Measurements from ENCODE around the gene ALDH18A1. TPM values are rescaled to one million over a fixed set of nuclear protein-coding genes. Genes with fewer than 3 reads are reported as not detected.
"Not testable (repeated sequence)": the region's sequence is repeated elsewhere in the genome, so short reads cannot be mapped to it uniquely, and the experiment has no call there.

ALDH18A1 gene
- total RNA-seq, 2 donors from 2014 or later, result 123 to 177 TPM

DNA sequence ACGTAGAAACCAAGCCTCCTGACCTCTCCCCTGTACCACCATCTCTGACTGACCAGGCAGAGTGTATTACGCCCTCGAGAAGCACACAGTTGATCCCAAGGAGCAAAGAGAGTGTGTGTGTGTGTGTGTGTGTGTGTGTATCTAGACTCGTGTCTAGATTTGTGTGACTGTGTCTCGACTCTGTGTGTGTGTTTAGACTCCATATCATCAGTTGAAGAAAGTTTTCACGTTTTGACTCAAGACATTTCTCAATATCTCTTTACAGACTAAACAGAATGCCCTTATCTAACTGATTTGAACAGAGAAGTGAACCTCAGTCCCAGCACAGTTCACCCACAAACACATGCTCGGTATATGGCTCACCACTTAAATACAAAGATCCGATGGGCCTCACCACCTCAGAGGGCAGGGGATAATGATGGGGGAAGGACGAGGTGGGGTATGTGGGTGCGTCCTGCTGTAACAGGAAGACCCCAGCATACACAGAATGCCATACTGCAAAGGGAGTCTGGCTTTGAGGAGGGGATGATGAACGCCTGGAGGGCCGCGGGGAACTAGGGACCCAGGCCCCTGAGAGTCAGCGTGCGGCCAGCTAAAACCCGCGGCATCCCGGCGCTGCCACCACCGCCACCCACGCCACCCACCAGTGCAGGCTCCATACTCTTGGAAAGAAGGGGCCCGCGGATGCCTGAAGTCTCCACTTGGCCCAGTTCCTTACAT lies 780 bp downstream of the ALDH18A1 start:
- peak; percentile 38 for ATAC-seq
- DNase-seq, result no peak
- intact Hi-C loops (cut with DNase I, micrococcal nuclease), result no loop called here

DNA sequence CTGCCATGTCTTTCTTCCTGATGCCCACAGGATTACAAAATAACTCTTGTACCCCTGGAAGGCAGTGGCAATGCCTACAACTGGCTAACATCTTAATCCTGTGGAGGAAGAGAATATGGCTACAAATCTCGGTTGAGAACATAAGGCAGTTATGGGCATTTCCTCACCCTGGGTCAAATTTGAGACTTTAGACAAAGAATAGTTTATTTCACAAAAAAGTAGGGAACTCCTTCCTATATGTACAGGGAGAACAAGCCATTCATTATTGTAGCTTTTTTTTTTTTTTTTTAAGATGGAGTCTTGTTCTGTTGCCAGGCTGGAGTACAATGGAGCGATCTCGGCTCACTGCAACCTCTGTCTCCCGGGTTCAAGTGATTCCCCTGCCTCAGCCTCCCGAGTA lies 2.6 kb downstream of the ALDH18A1 start:
- ATAC-seq (no peak), DNase-seq (no peak)
- intact Hi-C loops (cut with DNase I, micrococcal nuclease), result no loop called here

DNA sequence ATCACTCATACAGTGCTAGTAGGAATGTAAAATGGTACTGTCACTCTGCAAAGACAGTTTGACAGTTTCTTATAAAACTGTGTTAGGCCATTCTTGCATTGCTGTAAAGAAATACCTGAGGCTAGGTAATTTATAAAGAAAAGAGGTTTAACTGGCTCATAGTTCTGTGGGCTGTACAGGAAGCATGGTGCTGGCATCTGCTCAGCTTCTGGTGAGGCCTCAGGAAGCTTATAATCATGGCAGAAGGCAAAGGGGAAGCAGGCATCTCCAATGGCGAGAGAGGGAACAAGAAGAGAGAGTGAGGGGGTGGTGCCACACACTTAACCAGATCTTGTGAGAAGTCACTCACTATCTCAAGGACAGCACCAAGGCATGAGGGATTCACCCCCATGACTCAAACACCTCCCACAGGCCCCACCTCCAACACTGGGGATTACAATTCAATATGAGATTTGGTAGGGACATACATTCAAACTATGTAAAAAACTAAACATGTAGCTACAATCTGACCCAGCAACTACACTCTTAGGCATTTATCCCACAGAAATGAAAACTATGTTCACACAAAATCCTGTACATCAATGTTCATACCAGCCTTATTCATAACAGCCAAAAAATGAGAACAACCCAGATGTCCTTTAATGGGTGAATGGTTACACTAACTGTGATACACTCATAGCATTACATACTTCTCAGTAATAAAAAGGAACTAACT lies 5.0 kb downstream of the ALDH18A1 start:
- DNase-seq, result no peak
- intact Hi-C loops (cut with DNase I, micrococcal nuclease), result no loop called here
- ATAC-seq, result no peak

DNA sequence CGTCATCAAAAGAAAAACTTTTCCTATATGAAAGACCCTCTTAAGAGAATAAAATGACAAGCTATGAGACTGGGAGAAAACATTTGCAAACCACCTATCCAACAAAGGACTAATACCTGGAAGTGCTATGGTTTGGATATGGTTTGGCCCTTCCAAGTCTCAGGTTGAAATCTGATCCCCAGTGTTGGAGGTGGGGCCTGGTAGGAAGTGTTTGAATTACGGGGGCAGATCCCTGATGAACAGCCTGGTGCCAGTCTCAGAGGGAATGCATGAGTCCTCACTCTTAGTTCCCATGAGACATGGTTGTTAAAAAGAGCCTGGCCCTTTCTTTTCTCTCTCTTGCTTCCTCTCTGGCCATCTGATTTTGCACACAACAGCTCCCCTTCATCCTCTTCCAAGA lies 6.3 kb downstream of the ALDH18A1 start:
- ATAC-seq (no peak), DNase-seq (no peak)
- intact Hi-C loops (cut with DNase I, micrococcal nuclease), result no loop called here

DNA sequence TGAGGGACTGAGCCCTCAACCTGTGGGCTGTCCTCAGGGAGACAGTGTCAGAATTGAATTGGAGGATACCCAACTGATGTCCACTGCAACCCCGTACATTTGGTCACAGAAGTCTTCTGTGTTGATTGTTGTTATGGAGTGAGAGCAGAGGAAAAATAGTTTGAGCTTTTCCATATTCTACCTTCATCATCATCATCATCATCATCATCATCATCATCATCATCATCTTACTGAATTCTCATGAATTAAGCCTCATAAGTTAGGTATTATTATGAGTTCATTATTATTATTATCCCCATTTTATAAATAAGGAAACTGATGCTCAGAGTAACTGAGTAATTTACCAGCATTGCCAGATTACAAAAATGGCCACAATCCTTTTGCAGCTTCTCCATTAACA lies 8.4 kb downstream of the ALDH18A1 start:
- DNase-seq (no peak), ATAC-seq (no peak)
- intact Hi-C loops (cut with DNase I, micrococcal nuclease), result no loop called here

DNA sequence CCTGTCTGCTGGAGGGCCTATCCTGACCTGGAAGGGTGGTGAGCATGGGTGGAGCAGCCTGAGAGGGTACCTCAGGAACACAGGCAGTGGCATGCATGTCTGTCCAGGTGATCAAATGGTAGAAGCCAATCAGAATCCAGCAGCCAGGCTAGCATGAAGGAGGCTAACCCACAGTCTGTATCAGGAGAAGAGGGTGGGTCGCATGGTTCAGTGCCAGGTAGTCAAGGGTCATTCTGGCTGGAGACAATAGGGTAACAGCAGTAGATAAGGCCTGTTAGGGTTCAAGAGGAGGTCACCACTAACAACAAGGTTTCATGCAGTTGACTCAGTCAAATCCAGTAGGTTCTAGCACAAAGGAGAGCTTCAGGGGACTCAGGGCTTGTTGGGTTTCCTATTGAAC lies 10.4 kb downstream of the ALDH18A1 start:
- intact Hi-C loops (cut with DNase I, micrococcal nuclease), result no loop called here
- ATAC-seq (peak; percentile 92), DNase-seq (peak; percentile 51 to 56)

DNA sequence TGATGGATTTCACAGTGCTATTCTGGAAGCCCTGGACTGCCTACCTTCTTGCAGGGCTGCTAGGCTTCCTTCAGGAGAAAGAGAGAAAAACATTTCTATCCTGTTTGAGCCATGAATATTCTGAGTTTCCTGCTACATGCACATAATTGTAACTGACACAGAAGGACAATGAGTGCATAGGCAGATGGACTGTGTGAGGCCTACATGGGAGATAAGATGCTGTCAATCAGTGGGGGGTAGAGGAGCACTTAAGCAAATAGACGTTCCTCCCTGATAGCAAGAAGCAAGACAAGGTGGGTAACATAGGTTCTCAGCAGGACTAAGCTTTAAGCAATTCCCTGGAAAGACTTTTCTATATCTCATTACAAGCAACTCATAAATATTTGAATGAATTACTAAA lies 11.6 kb downstream of the ALDH18A1 start:
- intact Hi-C loops (cut with DNase I, micrococcal nuclease), result no loop called here
- ATAC-seq (no peak), DNase-seq (no peak)

DNA sequence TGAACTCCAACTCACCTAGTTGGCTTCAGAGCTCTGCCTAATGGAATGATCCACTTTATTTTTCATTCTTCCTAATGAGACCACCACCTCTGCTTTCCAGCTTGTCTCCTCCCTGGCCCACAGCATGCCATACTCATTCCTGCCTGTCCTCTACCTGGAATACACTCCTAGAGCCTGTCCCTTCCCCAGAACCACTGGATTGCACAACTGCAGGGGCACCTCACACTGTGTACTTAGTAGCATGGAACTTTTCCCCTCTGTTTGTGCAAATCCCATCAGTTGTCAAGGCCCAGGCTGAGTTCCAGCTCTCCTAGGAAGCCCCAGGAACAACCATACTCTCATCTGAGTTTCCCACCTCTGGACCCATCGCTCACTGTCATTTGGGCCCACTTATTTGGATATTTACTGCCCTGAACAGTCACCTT lies 15.6 kb downstream of the ALDH18A1 start:
- intact Hi-C loops (cut with DNase I, micrococcal nuclease), result no loop called here
- ATAC-seq, result no peak
- DNase-seq, result no peak

DNA sequence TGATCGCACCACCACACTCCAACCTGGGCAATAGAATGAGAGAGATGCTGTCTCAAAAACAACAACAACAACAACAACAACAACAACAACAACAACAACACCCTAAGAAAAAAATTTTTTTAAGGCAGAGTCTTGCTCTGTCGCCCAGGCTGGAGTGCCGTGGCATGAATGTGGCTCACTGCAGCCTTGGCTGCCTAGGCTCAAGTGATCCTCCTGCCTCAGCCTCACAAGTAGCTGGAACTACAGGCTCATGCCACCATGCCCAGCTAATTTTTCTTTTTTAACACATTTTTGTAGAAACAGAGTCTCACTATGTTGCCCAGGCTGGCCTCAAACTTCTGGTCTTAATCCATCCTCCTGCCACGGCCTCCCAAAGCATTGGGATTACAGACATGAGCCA lies 18.6 kb downstream of the ALDH18A1 start:
- DNase-seq (no peak), ATAC-seq (no peak)
- intact Hi-C loops (cut with DNase I, micrococcal nuclease), result no loop called here

DNA sequence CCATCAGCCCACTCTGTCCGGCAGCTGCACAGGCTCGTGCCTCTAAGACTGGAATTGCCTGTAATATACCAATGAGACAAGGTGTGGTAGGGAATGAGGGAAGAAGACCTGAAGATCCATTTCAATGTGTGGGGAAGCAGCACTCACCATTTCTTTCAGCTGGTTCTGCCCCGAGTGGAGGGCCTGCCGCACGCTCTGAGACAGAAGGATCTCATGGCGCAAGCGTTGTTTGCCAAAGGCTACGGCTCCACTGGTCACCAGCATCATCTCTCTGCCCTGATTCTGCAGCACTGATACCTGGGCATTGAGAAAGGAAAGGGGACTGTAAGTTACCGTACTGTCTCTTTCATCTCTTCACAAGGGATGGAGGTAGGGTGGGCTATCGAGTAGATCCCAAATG lies 19.4 kb downstream of the ALDH18A1 start:
- peak; percentile 57 for ATAC-seq
- intact Hi-C loops (cut with DNase I, micrococcal nuclease), result no loop called here

DNA sequence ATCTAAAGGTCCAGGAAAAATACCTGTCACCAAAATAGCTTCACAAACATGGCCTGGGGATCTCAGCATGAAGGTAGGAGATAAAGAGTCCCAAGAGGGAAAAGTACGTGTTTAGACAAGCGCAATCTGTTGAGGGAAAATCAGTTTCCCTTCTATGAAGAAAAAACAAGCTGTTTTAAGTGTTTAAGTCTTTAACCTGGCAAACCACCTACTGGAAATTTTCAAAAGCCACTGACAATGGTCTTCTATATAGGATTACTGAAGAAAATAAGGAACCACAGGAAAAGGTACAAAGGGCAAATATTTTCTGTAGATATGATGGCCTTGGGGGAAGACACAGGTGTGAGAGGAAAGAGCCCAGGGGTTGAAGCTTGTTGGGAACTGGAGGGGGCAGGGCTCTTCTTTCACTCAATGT lies 21.2 kb downstream of the ALDH18A1 start:
- ATAC-seq (peak; percentile 50), DNase-seq (no peak)
- intact Hi-C loops (cut with DNase I, micrococcal nuclease), result no loop called here

More for the DNA sequence above, 19.4 kb downstream of the ALDH18A1 start:
- DNase-seq, result no peak

DNA sequence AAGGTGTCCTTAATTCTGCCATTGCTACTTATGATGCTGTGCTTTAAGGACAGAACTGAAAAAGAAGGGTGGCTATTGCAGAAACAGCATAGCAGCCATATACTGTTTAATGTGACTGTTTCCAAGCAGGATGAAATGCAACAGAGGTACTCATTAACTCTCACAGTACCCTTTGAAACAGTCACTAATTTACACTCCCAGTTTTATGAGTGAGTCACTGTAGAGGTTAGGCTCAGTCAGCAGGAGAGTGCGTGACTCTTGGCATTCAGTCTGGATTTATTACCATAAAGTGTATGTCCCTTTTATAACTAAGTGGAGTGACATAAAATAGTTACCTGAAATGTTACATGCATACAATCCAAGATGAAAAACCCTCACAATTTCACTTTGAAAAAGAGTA lies 27.7 kb downstream of the ALDH18A1 start:
- intact Hi-C loops (cut with DNase I, micrococcal nuclease), result no loop called here
- ATAC-seq, result peak; percentile 93
- DNase-seq, result peak in 1 of 2 donors; percentile 38

DNA sequence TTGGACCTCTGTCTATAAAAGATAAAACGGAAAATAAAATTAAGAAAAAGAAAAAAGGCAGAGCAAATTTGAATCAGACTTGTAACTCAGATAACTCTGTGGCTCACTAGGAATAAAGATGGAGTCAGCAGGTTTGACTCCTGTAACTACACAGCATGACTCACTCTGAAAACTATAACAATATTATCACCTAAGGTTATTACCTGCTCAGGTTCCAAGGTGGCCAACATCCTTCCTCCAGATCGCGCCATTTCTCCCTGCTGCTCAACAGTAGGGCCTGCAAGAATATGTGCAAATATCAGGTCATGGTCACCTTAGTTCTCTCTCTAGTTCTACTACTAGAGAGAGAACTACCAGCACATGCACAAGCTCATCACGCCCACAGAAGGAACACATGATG lies 30.0 kb downstream of the ALDH18A1 start:
- no peak for DNase-seq
- ATAC-seq, result peak; percentile 52
- intact Hi-C loops (cut with DNase I, micrococcal nuclease), result no loop called here

DNA sequence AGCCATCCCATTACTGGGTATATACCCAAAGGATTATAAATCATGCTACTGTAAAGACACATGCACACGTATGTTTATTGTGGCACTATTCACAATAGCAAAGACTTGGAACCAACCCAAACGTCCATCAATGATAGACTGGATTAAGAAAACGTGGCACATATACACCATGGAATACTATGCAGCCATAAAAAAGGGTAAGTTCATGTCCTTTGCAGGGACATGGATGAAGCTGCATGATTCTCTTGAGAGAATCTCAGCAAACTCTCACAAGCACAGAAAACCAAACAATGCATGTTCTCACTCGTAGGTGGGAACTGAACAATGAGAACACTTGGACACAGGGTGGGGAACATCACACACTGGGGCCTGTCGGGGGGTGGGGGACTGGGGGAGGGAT lies 36.1 kb downstream of the ALDH18A1 start:
- intact Hi-C loops (cut with DNase I, micrococcal nuclease); DNase-seq: not testable (repeated sequence)

DNA sequence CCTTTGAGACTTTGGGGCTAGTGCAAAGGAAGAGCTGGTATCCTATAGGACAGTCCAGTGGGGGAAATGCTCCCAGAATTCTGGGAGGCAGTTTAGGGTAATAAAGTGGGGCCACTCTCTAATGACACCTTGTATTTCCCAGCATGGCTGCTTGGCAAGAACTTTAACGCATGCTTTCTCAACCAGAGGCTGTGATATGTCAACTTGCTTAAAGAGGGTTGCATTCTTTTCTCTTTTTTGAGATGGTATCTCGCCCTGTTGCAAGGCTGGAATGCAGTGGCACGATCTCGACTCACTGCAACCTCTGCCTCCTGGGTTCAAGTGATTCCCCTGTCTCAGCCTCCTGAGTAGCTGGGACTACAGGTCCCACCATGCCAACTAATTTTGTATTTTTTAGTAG lies 38.4 kb downstream of the ALDH18A1 start:
- intact Hi-C loops (cut with DNase I, micrococcal nuclease), result no loop called here
- no peak for ATAC-seq
- DNase-seq, result no peak

More for the DNA sequence above, 36.1 kb downstream of the ALDH18A1 start:
- ATAC-seq, result not testable (repeated sequence)

DNA sequence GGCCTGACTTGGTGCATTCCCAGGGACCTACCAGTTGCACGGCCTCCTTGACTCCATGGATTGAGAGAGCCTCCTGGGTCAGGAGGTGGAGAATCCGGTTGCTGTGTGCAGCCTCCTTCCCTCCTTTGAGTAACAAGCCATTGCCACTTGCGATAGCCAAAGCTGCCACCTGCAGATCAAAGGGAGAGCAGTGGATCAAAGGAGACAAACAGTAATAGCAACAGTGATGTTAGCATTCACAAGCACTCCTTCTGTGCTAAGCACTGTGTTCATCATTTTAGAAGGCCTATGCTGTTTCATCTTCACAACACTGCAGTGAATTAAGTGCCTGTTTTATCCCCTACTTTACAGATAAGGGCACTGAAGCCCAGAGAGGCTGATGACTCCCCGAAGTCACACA lies 40.1 kb downstream of the ALDH18A1 start:
- no peak for ATAC-seq
- intact Hi-C loops (cut with DNase I, micrococcal nuclease), result no loop called here

DNA sequence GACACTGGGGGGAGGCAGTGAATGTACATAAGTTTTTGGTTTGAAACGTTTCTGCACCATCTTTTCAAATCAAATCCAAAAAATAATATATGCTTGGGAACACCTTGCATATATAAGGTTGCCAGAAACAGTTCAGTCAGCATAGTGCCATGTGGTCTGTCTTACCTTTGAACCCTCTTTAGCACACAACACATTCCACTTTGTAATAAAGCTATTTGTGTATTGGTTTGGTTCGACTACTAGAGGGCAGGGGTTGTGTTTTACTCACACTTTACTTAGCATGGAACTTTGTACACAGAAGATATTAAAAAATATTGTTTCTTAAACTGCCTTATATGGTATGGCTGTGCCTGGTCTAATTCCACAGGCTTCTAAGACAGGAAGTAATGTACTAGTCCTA lies 43.2 kb downstream of the ALDH18A1 start:
- no peak for DNase-seq
- intact Hi-C loops (cut with DNase I, micrococcal nuclease), result no loop called here
- peak; percentile 92 for ATAC-seq

More for the DNA sequence above, 40.1 kb downstream of the ALDH18A1 start:
- DNase-seq, result no peak

DNA sequence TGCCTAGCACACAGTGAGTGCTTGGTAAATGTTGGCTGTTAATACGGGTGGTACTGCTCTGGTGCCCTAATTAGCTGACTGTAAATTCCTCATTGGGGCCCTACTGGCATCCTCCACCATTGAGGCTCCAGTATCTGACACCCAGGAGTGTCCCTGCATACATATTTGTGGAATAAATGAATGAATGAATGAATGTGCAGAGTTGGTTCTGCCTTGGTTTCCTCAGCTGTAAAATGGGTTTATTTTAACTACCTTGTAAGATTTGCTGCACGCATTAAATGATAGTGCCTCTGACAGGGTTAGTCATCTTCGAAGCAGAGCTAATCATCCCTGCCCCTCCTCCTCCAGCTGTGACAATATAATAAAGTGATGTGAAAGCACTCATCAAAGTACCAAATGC lies 45.8 kb downstream of the ALDH18A1 start:
- ATAC-seq, result no peak
- intact Hi-C loops (cut with DNase I, micrococcal nuclease), result no loop called here
- DNase-seq, result no peak

DNA sequence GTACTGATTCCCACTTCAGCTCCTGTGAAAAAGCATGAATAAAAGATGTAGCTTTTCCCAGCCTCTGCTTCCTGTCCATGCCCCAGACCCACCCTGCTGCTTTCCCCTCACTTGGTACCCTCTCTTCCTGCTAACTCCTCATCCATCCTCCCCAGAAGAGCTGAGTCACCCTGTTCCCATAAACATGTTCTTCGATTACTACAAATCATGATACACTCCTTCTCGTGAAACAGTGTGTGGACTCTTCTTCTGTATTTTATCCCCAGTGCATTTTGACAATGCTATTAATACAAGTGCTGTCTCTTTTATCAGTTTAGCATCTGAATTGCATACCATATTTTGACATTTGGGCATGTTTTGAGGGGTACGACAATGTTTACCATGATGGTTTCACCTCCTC lies 49.6 kb downstream of the ALDH18A1 start:
- no peak for ATAC-seq
- no peak for DNase-seq
- intact Hi-C loops (cut with DNase I, micrococcal nuclease), result loop anchor here in 1 of 2 donors (10.0 kb wide), 1 partner anchor 172 kb away; no protein-coding TSS in a partner anchor

DNA sequence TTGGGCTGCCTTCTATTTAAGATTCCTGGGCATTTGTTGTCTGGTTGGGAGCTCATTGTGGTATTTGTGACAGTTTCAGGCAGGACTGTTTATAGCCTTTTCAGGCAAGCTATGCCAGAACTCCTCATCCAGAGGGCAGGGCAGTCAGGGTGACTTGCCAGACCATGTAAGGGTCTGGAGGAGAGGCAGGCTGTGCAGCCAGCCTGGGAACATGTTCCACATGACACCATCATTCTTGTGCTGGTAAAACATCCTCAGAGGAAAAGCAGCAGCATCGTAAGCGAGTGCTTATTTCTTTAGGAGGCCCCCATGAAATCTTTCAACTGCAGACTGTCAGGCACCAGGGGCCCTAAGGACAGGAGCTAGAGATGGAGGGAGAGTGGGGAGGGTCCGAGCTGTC lies 51.3 kb downstream of the ALDH18A1 start:
- intact Hi-C loops (cut with DNase I, micrococcal nuclease), result loop anchor here in 1 of 2 donors (10.0 kb wide), 1 partner anchor 170 kb away; no protein-coding TSS in a partner anchor
- ATAC-seq (no peak), DNase-seq (peak in 1 of 2 donors; percentile 62)

All from left colon (tissue), 2 donors.